22Rv1 (cell line): Measurements from ENCODE around the gene C2orf80.

Experiments
- CTCF ChIP-seq: fragments of 450-650 bp; IDR thresholded peaks from 2 replicates; pipeline ENCODE4 v1.5.1; 2017; ENCODE audit warnings: mild to moderate bottlenecking
- ZFX ChIP-seq: fragments of 450-650 bp; IDR thresholded peaks from 2 replicates; pipeline ENCODE4 v1.6.1; 2017; ENCODE audit warnings: antibody characterized with exemption, borderline replicate concordance

GRCh38 chr2:208208335-208209085, 18.7 kb upstream of the C2orf80 start:
- TF ChIP-seq CTCF (no peak), ZFX (no peak)
